Measurements from ENCODE around the gene INTS6. TPM values are rescaled to one million over a fixed set of nuclear protein-coding genes. Genes with fewer than 3 reads are reported as not detected.

Gene INTS6
- total RNA-seq, 1 donor from 2014 or later = 34.3 TPM

DNA sequence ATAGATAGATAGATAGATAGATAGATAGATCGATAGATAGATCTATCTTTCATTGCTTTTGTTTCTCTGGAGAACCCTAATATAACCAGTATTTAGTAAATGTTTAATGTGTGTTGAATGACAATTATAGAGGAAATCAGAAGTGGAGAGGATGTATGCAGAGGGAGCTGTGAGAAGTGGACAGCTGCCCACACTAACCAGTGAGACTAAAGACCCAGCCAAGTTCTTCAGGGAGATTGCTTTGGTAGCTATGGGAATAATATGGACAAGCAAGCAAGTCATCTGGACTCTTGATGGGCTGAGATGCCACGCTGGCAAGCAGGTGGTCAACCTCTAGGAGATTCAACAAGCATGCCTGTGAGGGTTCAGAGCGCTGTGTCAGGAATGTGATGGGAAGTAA, 14.9 kb upstream of the INTS6 start:
- Histone ChIP-seq H3K36me3 (no peaks in the 10 kb centered on the region), H3K4me1 (no peaks in the 10 kb centered on the region), H3K27ac (no peak overlapping the region), H3K27me3 (no peaks in the 10 kb centered on the region), H3K9me3 (no peaks in the 10 kb centered on the region), H3K4me3 (no peak overlapping the region)
- DNase-seq = no peak
- TF ChIP-seq, protein P1, sequence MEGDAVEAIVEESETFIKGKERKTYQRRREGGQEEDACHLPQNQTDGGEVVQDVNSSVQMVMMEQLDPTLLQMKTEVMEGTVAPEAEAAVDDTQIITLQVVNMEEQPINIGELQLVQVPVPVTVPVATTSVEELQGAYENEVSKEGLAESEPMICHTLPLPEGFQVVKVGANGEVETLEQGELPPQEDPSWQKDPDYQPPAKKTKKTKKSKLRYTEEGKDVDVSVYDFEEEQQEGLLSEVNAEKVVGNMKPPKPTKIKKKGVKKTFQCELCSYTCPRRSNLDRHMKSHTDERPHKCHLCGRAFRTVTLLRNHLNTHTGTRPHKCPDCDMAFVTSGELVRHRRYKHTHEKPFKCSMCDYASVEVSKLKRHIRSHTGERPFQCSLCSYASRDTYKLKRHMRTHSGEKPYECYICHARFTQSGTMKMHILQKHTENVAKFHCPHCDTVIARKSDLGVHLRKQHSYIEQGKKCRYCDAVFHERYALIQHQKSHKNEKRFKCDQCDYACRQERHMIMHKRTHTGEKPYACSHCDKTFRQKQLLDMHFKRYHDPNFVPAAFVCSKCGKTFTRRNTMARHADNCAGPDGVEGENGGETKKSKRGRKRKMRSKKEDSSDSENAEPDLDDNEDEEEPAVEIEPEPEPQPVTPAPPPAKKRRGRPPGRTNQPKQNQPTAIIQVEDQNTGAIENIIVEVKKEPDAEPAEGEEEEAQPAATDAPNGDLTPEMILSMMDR (IDR thresholded peaks at IDR 0.05) = no peak
- intact Hi-C loops (cut with DNase I) = no loop called here
- ATAC-seq = no peak

DNA sequence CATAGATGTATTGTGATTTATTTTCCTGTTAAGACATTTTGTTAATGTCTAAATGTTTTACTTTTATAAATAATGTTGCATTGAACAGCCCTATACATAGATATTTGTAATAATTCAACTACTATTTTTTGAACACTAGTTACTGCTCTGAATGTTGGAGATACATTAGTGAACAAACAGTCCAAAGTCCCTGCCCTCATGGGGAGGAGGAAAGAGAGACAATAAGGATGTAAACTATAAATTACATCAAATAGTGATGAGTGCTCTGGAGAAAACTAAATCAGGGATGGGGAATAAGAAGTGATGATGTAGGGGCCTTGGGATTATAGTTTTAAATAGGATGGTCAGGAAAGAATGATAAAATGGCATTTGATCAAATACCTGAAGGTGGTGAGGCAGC, 12.3 kb upstream of the INTS6 start:
- Histone ChIP-seq H3K36me3 (no peaks in the 10 kb centered on the region), H3K4me1 (no peaks in the 10 kb centered on the region), H3K4me3 (no peak overlapping the region), H3K27ac (no peak overlapping the region), H3K9me3 (no peaks in the 10 kb centered on the region), H3K27me3 (no peaks in the 10 kb centered on the region)
- no peak for DNase-seq
- intact Hi-C loops (cut with DNase I) = no loop called here
- TF ChIP-seq, protein P1 (IDR thresholded peaks at IDR 0.05) = no peak
- ATAC-seq = no peak

DNA sequence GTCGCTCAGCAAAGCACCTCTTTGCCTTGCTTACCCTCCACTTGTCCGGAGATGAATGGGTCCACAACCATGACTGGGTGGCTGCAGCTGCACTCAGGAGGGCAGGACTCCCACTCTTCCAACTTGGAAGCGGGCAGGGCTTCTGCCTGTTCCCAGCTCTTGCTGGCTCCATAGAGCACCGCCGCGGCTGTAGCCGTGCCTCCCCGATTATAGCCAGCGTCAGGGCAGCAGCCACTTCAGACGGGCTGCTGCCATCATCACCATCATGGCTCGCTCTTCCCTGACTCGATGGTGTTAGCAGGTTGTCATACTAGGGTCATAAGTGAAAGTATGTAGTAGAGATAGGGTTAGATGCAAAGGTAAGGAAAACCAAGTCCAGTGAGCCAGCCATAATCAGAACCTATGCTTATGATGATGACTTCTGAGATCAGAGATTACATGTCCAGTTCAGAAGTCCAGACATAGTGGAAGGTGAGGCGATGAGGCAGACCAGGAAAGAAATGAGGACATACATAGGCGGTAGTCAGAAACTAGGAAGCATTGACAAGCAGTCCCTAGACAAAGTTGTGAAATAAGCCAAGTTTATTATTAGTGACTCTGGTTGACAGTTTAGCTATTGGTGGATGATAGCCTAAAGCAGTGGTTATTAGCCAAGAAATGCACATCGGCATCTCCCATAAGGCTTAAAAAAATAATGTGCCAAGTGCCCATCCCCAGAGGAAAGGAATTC, 4.4 kb upstream of the INTS6 start:
- Histone ChIP-seq H3K9me3 (no peaks in the 10 kb centered on the region), H3K27me3 (no peaks in the 10 kb centered on the region), H3K36me3 (no peaks in the 10 kb centered on the region), H3K4me1 (peaks cover 13% of the 10 kb centered on the region), H3K27ac (no peak overlapping the region), H3K4me3 (no peak overlapping the region)
- no peak for ATAC-seq
- intact Hi-C loops (cut with DNase I) = no loop called here
- DNase-seq = no peak
- TF ChIP-seq, protein P1 (IDR thresholded peaks at IDR 0.05) = no peak

DNA sequence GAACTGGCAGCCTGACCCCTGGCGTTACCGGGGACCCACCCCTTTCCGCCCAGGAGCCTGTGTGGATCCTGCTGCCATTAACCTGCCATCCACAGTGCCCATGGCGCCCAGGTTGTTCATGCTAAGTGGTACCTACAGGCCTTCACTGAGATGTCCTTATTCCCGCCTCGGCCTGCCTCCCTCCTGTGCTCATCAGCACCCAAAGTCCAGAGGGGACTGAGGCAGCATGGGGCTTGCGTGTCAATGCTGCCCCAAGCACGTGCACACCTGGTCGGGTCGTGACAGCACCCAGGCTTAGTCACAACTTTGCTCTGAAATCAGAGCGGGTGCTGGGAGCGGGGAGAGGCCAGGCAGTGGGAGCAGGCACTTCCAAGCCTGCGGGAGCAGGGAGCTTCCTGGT, 3.7 kb upstream of the INTS6 start:
- DNase-seq = no peak
- no peak for ATAC-seq
- intact Hi-C loops (cut with DNase I) = no loop called here
- Histone ChIP-seq H3K9me3 (no peaks in the 10 kb centered on the region), H3K4me3 (no peak overlapping the region), H3K36me3 (no peaks in the 10 kb centered on the region), H3K27ac (no peak overlapping the region), H3K27me3 (no peaks in the 10 kb centered on the region), H3K4me1 (peaks cover 13% of the 10 kb centered on the region)
- TF ChIP-seq, protein P1 (IDR thresholded peaks at IDR 0.05) = no peak

DNA sequence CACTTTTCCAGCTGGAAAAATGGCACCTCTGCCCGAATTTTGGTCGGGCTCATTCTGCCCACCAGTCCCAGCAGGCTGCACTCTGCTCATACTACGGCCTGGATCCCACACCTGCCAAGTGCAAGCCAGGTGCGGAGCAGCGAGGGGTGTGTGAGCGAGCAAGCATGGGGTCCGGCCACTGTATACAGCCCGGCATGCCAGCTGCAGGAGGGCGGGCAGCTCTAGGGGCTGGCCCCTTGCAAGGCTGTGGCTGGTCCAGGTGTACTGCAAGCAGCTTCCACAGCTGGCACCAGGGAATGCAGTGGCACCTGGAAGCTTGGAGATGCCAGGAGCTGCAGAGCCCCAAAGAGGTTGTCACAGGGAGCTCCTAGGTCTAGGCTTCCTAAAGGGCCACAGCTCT, 2.7 kb upstream of the INTS6 start:
- DNase-seq (no peak), ATAC-seq (no peak)
- Histone ChIP-seq H3K9me3 (no peaks in the 10 kb centered on the region), H3K4me1 (peaks cover 19% of the 10 kb centered on the region), H3K27me3 (no peaks in the 10 kb centered on the region), H3K36me3 (no peaks in the 10 kb centered on the region), H3K27ac (no peak overlapping the region), H3K4me3 (no peak overlapping the region)
- TF ChIP-seq, protein P1 (IDR thresholded peaks at IDR 0.05) = no peak
- intact Hi-C loops (cut with DNase I) = no loop called here
